ENCODE results near the gene COPS3. TPM values are rescaled to one million over a fixed set of nuclear protein-coding genes. Genes with fewer than 3 reads are reported as not detected.

COPS3 gene
- total and polyA plus RNA-seq, 4 donors: 24.6 to 77.3 (median 30.2) TPM

DNA sequence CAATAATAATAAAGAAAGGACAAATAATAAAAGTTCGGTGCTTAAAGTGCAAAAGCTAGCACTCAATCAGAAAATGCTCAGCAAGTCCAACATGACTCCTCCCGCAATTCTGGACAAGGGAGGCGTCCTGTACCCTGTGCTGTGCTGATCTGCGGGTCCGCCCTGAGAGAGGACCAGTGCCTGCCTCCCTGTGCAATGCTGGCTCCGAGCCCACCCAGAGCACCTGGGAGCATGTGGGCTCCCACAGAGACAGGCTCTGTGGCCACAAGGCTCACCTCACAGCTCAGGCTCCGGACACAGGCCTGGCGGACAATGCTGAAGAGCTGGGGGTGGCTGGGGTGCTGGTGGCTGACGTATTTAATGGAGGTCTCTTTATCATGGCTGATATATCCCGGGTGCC is 55.1 kb downstream of the COPS3 start:
- no peak overlapping the region for H3K9ac ChIP-seq (ENCODE audit: low read depth in 1 of 2, low read length in 2 of 2)
- H3K27me3 ChIP-seq (ENCODE audit: control insufficient read depth in 4 of 4, insufficient read depth in 4 of 4, low read length in 3 of 4): no peaks in the 10 kb centered on the region
- no peak overlapping the region for H3K27ac ChIP-seq (ENCODE audit: low read depth in 1 of 2, low read length in 2 of 2)
- TF ChIP-seq HNF4A (conservative IDR thresholded peaks at IDR 0.05) (no peak), TAF1 (conservative IDR thresholded peaks at IDR 0.05) (no peak), YY1 (IDR thresholded peaks at IDR 0.05) (no peak), SP1 (IDR thresholded peaks at IDR 0.05) (no peak)
- TF ChIP-seq, protein P1, sequence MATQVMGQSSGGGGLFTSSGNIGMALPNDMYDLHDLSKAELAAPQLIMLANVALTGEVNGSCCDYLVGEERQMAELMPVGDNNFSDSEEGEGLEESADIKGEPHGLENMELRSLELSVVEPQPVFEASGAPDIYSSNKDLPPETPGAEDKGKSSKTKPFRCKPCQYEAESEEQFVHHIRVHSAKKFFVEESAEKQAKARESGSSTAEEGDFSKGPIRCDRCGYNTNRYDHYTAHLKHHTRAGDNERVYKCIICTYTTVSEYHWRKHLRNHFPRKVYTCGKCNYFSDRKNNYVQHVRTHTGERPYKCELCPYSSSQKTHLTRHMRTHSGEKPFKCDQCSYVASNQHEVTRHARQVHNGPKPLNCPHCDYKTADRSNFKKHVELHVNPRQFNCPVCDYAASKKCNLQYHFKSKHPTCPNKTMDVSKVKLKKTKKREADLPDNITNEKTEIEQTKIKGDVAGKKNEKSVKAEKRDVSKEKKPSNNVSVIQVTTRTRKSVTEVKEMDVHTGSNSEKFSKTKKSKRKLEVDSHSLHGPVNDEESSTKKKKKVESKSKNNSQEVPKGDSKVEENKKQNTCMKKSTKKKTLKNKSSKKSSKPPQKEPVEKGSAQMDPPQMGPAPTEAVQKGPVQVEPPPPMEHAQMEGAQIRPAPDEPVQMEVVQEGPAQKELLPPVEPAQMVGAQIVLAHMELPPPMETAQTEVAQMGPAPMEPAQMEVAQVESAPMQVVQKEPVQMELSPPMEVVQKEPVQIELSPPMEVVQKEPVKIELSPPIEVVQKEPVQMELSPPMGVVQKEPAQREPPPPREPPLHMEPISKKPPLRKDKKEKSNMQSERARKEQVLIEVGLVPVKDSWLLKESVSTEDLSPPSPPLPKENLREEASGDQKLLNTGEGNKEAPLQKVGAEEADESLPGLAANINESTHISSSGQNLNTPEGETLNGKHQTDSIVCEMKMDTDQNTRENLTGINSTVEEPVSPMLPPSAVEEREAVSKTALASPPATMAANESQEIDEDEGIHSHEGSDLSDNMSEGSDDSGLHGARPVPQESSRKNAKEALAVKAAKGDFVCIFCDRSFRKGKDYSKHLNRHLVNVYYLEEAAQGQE (IDR thresholded peaks at IDR 0.05): no peak
- TF ChIP-seq, protein P2, sequence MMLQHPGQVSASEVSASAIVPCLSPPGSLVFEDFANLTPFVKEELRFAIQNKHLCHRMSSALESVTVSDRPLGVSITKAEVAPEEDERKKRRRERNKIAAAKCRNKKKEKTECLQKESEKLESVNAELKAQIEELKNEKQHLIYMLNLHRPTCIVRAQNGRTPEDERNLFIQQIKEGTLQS (IDR thresholded peaks at IDR 0.05): no peak
- TF ChIP-seq, protein P3, sequence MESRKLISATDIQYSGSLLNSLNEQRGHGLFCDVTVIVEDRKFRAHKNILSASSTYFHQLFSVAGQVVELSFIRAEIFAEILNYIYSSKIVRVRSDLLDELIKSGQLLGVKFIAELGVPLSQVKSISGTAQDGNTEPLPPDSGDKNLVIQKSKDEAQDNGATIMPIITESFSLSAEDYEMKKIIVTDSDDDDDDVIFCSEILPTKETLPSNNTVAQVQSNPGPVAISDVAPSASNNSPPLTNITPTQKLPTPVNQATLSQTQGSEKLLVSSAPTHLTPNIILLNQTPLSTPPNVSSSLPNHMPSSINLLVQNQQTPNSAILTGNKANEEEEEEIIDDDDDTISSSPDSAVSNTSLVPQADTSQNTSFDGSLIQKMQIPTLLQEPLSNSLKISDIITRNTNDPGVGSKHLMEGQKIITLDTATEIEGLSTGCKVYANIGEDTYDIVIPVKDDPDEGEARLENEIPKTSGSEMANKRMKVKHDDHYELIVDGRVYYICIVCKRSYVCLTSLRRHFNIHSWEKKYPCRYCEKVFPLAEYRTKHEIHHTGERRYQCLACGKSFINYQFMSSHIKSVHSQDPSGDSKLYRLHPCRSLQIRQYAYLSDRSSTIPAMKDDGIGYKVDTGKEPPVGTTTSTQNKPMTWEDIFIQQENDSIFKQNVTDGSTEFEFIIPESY (IDR thresholded peaks at IDR 0.05): no peak
- DNase-seq (ENCODE audit: low spot score): no peak
- H3K9me3 ChIP-seq (ENCODE audit: control insufficient read depth in 4 of 4, low read length in 3 of 4): no peaks in the 10 kb centered on the region
- H3K4me3 ChIP-seq (ENCODE audit: low read depth in 1 of 3, low read length in 3 of 3): no peak overlapping the region
- peaks cover 7 to 23% (median 20%) of the 10 kb centered on the region in 4 donors for H3K4me1 ChIP-seq (ENCODE audit: control insufficient read depth in 4 of 4, insufficient read depth in 4 of 4, low read length in 3 of 4)
- WGBS: 95% methylated on average over 10 of the region's 10 CpGs
- peaks cover 19 to 80% (median 57%) of the 10 kb centered on the region in 4 donors for H3K36me3 ChIP-seq (ENCODE audit: control insufficient read depth in 4 of 4, insufficient read depth in 3 of 4, low read depth in 1 of 4, low read length in 3 of 4)

DNA sequence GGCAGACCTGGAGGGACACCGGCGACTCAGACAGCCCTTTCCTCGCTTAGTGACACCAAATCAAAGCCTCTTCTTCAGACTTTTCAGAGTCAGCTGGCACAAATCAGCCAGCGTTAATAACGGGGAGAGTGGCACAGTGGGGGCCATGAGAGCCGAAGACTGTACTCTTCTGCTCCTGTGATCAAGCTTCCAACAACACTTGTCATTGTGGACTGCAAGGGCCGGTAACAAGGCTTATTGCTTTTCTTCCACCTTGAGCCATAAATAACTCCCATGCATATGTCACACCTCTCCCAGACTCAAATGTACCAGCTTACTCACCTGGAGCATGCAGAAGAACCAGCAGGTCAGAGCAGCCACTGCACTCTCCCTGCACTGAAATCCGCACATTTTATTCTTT is 56.9 kb downstream of the COPS3 start:
- TF ChIP-seq GABPA (IDR thresholded peaks at IDR 0.05 in 1 of 2, conservative IDR thresholded peaks at IDR 0.05 in 1 of 2) (no peak), NR2F2 (IDR thresholded peaks at IDR 0.05) (no peak), SP1 (IDR thresholded peaks at IDR 0.05) (no peak), TAF1 (conservative IDR thresholded peaks at IDR 0.05) (no peak), RXRA (IDR thresholded peaks at IDR 0.05) (no peak), RAD21 (IDR thresholded peaks at IDR 0.05) (no peak)
- TF ChIP-seq, protein P1 (IDR thresholded peaks at IDR 0.05): no peak
- 91% methylated on average over 8 of the region's 8 CpGs for WGBS
- no peak overlapping the region for H3K27ac ChIP-seq (ENCODE audit: low read depth in 1 of 2, low read length in 2 of 2)
- no peaks in the 10 kb centered on the region for H3K9me3 ChIP-seq (ENCODE audit: control insufficient read depth in 4 of 4, low read length in 3 of 4)
- H3K4me1 ChIP-seq (ENCODE audit: control insufficient read depth in 4 of 4, insufficient read depth in 4 of 4, low read length in 3 of 4): peaks cover 7 to 14% (median 14%) of the 10 kb centered on the region in 4 donors
- H3K36me3 ChIP-seq (ENCODE audit: control insufficient read depth in 4 of 4, insufficient read depth in 3 of 4, low read depth in 1 of 4, low read length in 3 of 4): peaks cover 20 to 85% (median 65%) of the 10 kb centered on the region in 4 donors
- no peak overlapping the region for H3K9ac ChIP-seq (ENCODE audit: low read depth in 1 of 2, low read length in 2 of 2)
- H3K4me3 ChIP-seq (ENCODE audit: low read depth in 1 of 3, low read length in 3 of 3): no peak overlapping the region
- no peaks in the 10 kb centered on the region for H3K27me3 ChIP-seq (ENCODE audit: control insufficient read depth in 4 of 4, insufficient read depth in 4 of 4, low read length in 3 of 4)
- no peak for DNase-seq (ENCODE audit: low spot score)

Measured in liver (tissue), 9 donors.